ENCODE data around the gene OR51A2.

DNA sequence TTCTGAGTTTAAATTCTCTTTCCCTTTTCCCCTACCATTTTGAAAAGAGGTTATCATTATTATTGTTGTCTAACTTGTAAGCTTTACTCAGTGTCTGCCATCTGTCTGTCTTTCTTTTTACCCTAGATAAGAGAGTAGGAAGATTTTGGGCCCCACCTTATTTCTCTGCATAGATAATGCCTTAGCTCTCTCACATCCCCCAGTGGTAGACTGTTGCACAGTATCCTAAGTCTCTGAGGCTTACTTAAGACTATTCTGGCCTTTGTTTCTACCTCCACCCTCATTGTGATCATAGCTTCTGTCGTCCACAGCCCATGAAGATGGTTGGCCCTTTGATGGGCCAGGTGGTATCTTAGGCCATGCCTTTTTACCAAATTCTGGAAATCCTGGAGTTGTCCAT is 35.5 kb upstream of the OR51A2 start:
- TF ChIP-seq, protein P1, sequence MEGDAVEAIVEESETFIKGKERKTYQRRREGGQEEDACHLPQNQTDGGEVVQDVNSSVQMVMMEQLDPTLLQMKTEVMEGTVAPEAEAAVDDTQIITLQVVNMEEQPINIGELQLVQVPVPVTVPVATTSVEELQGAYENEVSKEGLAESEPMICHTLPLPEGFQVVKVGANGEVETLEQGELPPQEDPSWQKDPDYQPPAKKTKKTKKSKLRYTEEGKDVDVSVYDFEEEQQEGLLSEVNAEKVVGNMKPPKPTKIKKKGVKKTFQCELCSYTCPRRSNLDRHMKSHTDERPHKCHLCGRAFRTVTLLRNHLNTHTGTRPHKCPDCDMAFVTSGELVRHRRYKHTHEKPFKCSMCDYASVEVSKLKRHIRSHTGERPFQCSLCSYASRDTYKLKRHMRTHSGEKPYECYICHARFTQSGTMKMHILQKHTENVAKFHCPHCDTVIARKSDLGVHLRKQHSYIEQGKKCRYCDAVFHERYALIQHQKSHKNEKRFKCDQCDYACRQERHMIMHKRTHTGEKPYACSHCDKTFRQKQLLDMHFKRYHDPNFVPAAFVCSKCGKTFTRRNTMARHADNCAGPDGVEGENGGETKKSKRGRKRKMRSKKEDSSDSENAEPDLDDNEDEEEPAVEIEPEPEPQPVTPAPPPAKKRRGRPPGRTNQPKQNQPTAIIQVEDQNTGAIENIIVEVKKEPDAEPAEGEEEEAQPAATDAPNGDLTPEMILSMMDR (IDR thresholded peaks at IDR 0.05), result no peak
- TF ChIP-seq POLR2A (IDR thresholded peaks at IDR 0.05), result no peak
